HG02870 (cell line): Measurements from ENCODE around the gene EFCAB12.
"Not testable (repeated sequence)": the region's sequence is repeated elsewhere in the genome, so short reads cannot be mapped to it uniquely, and the experiment has no call there.

Experiments
- ATAC-seq: cut with Tn5 transposase; IDR thresholded peaks from one replicate; pipeline ENCODE4 v1.9.1; 2021; ENCODE audit warnings: mild to moderate bottlenecking, moderate library complexity; ENCODE audit not compliant: unreplicated experiment

Gene EFCAB12

DNA sequence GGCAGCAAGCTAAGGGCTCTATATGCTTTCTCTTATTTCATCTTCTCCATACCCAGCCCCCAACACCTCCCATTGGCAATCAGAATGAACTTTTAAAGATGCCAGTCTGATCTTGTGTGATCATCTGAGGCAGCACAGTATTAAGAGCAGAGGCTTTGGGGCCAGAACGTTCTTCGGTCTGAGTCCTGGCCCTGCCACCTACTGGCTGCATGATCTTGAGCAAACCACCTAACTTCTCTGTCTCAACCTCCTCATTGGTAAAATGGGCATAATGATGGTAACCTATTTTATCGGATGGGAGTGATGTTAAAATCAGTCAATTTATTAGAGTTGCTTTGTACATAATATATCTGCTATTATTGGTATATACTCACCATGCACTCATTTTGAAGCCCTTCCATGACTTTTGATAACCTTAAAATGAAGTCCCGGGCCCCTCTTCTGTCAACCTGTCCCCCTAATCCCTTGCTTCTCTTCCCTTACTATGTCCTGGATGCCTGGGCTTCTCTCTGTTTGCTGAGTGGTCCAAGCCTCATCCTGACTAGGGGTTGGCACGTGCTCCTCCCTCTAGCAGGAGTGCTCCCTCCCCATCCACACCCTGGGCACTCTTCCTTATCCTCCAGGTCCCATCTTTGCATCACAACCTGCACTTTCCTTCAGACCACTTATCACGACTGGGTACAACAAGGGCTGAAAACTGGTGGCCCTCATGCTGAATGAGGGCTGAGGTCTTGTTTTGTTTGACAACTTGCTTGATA is 6.3 kb downstream of the EFCAB12 start:
- no peak for ATAC-seq

DNA sequence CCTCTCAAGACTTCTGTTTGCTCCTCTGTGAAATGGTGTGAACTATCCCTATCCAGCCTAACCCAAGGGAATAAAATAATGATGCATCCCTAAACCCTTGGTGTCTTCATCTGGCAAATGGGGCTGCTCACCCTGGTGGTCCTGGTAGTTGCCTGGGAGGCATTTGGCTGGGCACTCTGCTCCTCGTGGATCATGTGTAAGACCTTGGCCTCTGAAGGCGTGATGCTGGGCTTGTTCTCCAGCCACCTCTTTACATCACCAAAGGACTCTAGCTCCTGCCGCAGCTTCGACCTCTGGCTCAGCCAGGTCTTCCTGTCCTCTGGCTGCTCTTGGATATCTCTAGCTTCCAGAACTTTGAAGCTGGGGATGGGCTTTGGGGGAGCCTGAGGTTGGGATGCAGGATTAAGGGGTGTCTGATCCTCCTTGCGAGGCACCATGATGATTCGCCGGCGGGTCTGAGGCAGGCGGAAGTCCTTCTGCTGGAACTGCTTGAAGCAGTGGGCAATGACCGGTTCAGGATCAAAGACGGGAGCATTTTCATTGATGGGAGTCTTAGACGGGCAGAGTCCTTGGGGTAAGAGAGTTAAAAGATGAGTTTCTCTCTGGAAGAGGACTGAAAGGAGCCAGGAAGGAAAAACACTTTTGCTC is 7.1 kb downstream of the EFCAB12 start:
- no peak for ATAC-seq

DNA sequence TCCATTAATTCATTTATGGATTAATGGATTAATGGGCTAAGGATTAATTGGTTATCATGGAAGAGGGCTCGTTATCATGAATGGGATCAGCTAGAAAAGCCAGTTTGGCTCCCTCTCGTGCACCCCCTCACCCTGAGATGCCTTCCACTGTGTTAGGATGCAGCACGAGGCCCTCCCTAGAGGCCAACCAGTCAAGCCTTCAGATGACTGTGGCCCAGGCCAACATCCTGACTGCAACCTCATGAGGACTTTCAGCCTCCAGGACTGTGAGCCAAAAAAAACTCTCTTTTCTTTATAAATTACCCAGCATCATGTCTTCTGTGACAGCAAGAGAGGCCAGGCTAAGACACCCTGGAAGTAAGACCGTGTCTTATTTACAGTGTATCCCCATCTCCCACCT is 9.0 kb downstream of the EFCAB12 start:
- no peak for ATAC-seq

DNA sequence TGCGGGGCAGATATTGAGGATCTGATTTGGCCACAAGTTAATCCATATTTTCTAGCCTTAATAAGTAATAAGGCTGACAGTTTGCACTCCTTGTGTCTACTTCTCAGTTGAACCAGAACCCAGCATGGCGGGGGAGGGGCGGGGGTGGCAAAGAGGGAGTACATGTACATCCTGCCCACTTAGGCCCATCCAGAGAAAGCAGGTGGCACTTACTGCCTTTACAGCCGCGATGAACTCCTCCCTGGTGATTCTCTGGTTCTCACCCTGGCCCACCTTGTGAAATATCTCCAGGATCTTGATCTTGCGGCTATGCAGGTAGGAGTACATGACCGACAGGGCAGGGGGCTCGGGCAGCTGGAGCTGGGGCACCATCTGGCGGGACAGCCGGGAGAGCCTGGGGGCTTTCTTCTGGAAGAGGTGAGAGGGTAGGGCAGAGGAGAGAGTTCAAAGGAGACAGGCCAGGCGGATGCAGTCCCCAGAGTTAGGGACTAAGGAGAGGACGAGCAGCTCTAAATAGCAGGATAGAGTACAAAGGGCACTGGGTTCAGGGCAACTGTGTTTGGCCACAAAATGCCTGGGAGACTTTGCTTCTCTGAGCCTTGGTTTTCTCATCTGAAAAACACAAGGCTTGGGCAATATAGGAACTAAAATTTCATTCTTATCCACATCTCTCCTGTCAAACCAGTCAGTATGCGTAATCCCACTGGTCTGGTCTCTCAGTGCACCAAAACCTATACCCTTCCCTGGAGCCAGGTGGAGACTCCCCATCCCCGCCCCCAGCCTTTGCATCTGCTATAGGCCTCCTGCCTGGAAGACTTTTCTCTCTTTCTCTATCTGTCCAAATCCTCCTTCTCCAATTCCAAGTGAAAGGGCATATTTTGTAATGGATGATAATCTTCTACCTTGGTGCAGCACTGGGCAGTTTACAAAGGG is 10.1 kb downstream of the EFCAB12 start:
- no peak for ATAC-seq

DNA sequence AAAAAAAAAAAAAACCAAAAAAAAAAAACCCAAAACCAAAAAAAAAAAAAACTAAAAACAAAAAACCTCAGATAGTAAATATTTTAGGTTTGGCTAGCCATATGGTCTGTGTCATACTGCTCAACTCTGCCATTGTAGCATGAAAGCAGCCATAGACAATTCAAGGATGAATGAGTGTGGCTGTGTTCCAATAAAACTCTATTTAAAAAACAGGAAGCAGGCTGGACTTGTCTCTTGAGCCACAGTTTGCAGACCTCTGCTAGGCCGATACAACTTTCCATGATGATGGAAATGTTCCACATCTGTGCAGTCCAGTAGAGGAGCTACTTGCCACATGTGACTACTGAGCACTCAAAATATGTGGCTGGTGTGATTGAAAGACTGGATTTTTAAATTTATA is 11.1 kb downstream of the EFCAB12 start:
- no peak for ATAC-seq

DNA sequence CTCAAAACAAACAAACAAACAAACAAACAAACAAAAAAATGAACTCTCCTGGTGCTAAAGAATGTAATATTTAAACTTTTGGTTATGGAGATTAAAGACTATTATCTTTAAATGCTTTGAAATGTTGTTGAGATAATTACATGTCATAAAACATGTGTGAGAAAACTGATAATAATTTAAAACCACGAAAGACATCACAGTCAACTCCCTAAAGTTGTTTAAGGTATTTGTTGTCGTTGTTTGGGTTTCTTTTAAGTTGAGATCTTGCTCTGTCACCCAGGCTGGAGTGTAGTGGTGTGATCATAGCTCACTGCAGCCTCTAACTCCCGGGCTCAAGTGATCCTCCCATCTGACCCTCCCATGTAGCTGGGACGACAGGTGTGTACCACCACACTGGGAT is 12.0 kb downstream of the EFCAB12 start:
- ATAC-seq = no peak

DNA sequence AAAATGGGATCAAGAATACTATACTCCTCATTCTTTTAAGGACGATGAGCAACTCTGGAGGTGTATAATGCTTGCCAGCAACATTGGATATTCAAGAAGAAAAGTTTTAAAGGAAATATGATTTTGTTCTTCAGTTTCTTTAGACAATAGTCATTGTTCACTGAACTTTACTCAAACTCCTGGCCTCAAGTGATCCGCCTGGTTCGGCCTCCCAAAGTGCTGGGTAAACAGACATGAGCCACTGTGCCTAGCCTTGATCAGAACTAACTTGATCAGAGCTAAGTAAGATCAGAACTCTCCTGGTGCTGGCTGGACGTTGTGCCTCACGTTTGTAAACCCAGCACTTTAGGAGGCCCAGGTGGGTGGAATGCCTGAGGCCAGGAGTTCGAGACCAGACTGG is 12.6 kb downstream of the EFCAB12 start:
- no peak for ATAC-seq

DNA sequence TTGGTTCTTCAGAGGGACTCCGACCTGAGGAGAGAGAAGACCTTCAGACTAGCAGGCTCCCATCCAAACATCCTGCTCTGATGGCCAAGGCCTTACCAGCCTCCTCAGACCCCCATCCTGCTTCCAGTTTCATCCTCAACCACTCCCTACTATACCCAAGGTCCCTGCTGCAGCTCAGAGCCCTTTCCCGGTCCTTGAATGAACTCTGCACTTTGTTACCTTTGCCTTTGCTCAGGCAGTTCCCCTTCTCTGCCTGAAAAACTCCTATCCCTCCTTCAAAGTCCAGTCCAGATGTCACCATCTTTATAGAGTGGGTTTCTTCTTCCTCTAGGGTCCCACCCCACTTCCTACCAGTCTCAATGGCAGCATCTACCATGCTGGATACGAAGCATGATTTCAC is 13.1 kb downstream of the EFCAB12 start:
- no peak for ATAC-seq

DNA sequence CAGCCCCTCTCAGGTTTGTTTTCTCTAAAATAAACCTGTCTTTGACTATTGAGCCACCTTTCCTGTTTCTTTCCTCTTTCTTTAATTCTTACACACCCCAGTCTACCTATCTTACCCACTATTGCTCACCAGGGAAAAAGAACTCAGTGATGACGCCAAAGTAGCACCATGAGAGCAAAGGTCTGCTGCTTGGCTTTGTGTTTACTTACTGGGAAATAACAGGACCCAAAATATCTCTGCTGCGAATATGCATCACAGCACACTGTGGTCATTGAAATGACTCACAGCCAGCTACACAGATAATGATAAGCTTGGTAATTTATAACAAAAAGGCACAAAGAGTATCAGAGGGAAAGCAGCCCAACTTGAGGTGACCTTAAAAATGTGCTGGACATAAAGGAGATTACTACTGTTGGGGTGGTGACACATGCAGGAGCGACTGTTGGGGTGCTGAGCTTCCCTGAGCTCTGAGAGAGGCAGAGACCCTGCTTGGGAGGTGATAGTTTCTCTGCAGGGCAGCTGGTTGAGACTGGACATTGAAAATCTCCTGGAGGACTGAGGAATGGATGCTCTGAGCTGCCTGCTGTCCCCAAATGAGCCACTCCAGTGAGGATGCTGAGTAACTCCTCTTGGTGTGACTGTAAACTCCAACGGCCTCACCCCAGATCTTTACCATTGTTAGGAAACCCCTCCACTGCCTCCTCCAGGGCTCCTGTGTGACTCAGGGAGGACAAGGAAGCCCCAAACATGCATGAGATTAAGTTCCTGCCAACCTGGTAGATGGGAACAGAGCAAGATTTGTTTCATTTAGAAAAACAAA is 14.5 kb downstream of the EFCAB12 start:
- ATAC-seq = peak; percentile 84

DNA sequence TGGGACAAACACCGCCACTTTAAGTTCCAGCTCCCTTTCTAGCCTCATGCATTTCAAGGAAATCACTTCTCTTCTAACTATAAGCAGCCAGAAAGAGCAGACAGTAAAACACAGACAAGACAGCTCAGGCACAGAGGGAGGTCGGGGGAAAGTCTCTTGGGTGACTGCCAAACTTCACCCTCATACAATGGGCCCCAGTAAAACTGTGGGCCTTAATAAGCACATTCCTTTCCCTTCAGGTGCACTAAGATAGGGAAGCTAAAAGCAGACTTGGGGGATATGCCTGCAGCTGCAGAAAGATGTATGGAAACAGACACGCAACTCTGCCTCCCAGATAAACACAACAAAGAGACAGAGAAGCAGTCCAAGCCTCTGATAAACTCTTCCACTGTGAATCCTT is 15.2 kb downstream of the EFCAB12 start:
- not testable (repeated sequence) for ATAC-seq

DNA sequence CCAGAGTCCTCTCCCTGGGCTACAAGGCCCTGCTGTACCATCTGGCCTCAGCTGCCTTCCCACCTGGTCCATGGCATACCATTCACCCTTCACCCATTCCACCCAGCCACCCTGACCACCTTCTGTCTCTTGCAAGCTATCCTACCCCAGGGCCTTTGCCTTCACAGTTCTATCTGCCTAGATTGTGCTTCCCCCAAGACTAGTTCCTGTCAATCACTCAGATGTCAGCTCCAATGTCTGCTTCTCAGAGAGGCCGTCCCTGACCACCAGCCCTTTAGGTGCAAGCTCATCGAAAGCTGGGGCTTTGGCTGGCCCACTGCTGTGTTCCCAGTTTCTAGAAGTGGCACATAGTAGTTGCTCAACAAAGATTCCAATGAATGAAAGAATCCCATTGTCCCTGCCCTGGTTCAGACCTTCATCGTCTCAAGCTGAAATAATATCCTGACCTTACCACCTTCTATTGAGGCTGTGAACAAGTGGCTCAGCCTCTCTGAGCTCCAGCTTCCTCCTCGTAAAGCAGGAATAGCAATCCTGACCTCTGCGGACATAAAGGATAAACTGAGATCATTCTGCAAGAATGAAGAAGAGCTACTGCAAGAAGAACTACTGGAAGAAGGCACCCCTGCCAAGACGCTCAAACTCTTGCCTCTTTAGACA is 15.8 kb downstream of the EFCAB12 start:
- no peak for ATAC-seq

DNA sequence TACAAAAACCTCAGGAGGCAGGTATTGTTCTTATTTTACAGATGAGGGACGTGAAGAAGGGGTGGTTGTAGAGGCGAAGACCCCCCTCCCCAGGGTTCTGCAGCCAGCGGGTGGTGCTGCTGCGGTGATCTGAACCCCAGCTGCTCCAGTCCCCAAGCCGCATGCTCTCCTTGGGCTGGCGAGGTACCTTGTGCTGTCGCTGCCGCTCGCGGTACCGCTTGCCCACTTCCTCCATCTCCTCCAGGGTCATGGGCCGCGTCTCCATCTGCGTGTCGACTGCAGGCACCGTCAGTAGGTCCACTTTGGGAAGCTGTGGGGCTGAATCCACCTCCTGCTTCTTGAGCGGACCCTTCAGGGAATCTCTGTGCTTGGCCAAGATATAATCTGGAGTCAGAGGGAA is 17.5 kb downstream of the EFCAB12 start:
- ATAC-seq = no peak

DNA sequence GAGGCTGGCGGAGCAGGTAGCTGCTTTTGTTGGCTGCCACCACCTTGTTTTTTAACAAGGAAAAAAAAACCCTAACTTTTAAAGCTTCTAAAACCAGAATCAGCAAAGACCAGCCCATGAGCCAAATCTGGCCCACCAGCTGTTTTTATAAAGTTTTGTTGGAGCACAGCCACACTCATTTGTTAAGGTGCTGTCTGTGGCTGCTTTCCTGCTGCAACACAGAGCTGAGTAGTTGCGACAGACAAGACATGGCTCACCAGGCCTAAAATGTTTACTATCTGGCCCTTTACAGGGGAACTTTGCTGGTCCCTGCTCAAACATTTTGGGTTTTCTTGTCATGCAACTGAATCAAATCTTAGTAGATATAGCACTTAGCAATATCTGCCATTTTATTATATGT is 18.9 kb downstream of the EFCAB12 start:
- ATAC-seq = no peak

DNA sequence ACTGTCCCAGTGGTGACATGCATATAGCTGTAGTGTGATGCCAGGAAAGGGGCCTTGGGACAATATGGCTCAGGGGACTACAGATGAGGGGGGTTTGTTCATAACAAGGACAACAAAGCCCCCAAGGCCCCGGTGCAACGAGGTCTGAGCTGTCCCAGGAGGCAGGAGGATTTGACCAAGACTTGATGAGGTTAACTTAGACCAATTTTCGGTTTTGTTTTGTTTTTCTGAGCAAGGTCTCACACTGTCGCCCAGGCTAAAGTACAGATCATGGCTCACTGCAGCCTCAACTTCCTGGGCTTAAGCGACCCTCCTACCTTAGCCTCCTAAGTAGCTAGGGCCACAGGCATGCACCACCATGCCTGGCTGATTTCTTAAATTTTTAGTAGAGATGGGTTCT is 23.8 kb downstream of the EFCAB12 start:
- no peak for ATAC-seq

DNA sequence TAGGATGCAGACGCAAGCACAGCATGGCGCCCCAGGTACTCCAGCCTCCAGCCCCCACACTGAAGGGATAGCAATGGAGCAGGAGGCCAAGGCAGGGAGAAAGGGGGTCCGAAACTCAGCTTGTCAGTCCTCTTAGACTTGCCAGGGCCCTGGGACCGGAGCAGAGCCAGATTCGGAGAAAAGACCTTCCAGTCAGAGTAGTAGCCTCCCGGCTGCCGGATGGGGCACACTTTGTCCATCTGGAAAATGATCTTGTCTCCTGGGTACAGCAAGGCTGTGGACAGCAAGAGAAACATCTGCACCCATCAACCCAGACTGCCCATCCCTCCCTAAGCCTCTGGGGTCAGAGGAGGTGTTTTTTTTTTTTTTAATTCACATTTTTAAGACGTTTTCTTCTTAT is 24.3 kb downstream of the EFCAB12 start:
- ATAC-seq = no peak

DNA sequence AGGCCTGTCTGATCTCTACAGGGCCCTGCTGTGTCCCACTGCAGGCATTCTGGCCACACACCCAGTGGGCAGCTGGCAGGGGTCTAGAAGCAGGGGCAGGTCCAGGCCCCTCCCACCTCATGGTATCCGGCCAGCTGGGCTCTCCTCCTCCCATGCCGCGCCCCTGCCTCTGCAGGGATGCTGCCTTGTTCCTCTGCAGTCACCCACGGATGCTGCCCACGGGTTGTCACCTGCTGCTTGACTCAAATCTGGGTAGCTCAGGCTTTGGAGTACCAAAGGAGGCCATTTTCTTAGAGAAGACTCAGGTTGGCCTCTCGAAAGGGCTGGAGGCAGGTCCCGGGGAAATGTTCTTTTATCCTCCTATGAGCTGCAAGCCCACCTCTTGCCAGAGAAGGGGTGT is 25.0 kb downstream of the EFCAB12 start:
- ATAC-seq = no peak

DNA sequence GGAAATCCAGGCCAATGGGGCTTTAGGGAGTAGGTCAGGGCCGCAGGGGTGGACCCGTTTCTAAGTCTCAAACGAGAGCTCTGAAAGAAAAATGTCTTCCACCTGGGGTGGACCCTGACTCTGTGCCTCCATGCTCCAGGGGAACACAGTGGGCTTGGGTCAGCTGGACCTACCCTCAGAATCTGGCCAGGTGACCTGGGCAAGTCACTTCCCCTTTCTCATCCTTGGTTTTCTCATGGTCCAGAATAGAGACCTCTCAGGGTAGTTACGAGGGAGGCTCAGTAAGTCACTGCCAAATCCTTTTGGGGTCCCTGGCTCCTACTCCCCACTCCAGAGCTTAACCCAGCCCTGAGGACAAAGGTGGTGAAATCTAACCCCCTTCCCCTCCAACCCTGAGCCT is 25.8 kb downstream of the EFCAB12 start:
- ATAC-seq = no peak

DNA sequence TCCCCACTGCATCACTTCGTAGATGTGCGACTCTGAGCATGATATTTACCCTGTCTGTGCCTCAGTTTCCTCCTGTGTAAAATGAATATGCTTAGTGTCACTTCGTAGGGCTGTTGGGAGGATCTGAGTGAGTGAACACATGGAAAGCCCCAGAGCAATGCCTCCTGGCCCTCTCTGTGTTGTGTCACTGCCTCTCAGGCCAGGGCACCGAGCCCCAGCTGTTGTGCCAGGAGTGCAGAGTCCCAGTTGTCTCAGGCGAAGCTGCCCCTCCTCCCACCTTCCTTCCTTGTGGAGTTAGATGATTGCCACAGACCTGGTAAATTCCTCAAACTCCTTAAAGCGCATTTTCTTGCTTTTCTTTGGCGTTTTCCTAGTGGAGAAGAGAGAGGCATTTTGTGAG is 26.2 kb downstream of the EFCAB12 start:
- ATAC-seq = no peak

DNA sequence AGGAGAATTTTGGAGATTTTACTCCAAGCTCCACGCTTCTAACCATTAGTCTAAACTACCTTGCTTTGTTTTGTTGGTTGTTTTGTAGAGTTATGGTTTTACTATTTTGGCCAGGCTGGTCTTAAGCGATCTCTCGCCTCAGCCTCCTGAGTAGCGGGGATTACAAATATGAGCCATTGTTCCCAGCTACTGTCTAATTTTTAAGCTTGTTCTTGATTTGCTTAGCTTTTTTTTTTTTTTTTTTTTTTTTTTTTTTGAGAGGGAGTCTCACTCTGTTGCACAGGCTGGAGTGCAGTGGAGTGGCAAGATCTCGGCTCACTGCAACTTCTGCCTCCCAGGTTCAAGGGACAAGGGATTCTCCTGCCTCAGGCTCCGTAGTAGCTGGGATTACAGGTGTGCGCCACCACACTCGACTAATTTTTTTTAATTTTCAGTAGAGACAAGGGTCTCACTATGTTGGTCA is 28.5 kb downstream of the EFCAB12 start:
- ATAC-seq = peak; percentile 11
